PC-3 (cell line): Measurements from ENCODE around the gene FRMD5. TPM values are rescaled to one million over a fixed set of nuclear protein-coding genes. Genes with fewer than 3 reads are reported as not detected.

Experiments
- ATAC-seq: fragments of 200-7000 bp; cut with Tn5 transposase; 2 replicates; pipeline ENCODE4 v1.9.1; 2020; ENCODE audit warnings: mild to moderate bottlenecking, moderate library complexity
- BruUV-seq: library from RNA; stranded (reverse); fragments of 400-500 nt; replicated peaks from 2 replicates; lab custom pipeline; 2021; lab: Mats Ljungman, UMichigan
- CTCF ChIA-PET: fragments of 300-600 bp; sonication (Branson Sonifier 250); formaldehyde crosslinking; loops from one replicate; lab custom pipeline; 2022; ENCODE audit warnings: antibody characterized with exemption; lab: Charles Lee
- POLR2A ChIA-PET: fragments of 300-600 bp; sonication (Branson Sonifier 250); formaldehyde crosslinking; loops from one replicate; lab custom pipeline; 2022; ENCODE audit warnings: antibody characterized with exemption; ENCODE audit not compliant: unreplicated experiment; lab: Charles Lee
- DNase-seq: peaks from one replicate; pipeline ENCODE4 v3.0.0-alpha.2; 2015
- H2AFZ ChIP-seq: fragments of 300-600 bp; sonication (generic); 2 replicates; pipeline ENCODE4 v1.6.0; 2016; ENCODE audit warnings: antibody characterized with exemption, low read length
- H3F3A ChIP-seq: fragments of 300-600 bp; sonication (generic); one replicate; pipeline ENCODE4 v1.6.0; 2017; ENCODE audit warnings: antibody characterized with exemption, low read length, control low read depth, mild to moderate bottlenecking; ENCODE audit not compliant: unreplicated experiment
- H3K27ac ChIP-seq: fragments of 300-600 bp; sonication (generic); 2 replicates; pipeline ENCODE4 v1.5.1; 2016; ENCODE audit warnings: mild to moderate bottlenecking, low read length
- H3K27me3 ChIP-seq: fragments of 300-600 bp; sonication (generic); 2 replicates; pipeline ENCODE4 v1.6.1; 2016; ENCODE audit warnings: low read length, mixed read lengths
- H3K36me3 ChIP-seq: fragments of 300-600 bp; sonication (generic); 2 replicates; pipeline ENCODE4 v1.6.1; 2016; ENCODE audit warnings: low read depth, mixed run types, low read length, mixed read lengths
- H3K4me1 ChIP-seq: fragments of 300-600 bp; sonication (generic); 2 replicates; pipeline ENCODE4 v1.5.1; 2016; ENCODE audit warnings: low read length; ENCODE audit not compliant: insufficient read depth
- H3K4me2 ChIP-seq: fragments of 300-600 bp; sonication (generic); 2 replicates; pipeline ENCODE4 v1.6.0; 2016; ENCODE audit warnings: low read length
- H3K4me3 ChIP-seq: fragments of 300-600 bp; sonication (generic); 2 replicates; pipeline ENCODE4 v1.5.1; 2016; ENCODE audit warnings: mild to moderate bottlenecking, low read length, mixed read lengths
- H3K79me2 ChIP-seq: fragments of 300-600 bp; sonication (generic); 2 replicates; pipeline ENCODE4 v1.6.1; 2017; ENCODE audit warnings: low read length, mixed read lengths
- H3K9ac ChIP-seq: fragments of 300-600 bp; sonication (generic); 2 replicates; pipeline ENCODE4 v1.6.0; 2016; ENCODE audit warnings: mild to moderate bottlenecking, low read length
- H3K9me2 ChIP-seq: fragments of 300-600 bp; sonication (generic); replicated peaks from 2 replicates; pipeline ENCODE4 v1.6.1; 2016; ENCODE audit warnings: mixed run types, low read length, mixed read lengths
- H3K9me3 ChIP-seq: fragments of 300-600 bp; sonication (generic); 2 replicates; pipeline ENCODE4 v1.6.1; 2016; ENCODE audit warnings: low read length, mixed read lengths
- H4K20me1 ChIP-seq: fragments of 300-600 bp; sonication (generic); 2 replicates; pipeline ENCODE4 v1.6.1; 2016; ENCODE audit warnings: low read length, mixed read lengths
- EZH2 ChIP-seq: fragments of 300-600 bp; sonication (generic); IDR thresholded peaks from one replicate; pipeline ENCODE4 v1.6.1; 2017; ENCODE audit warnings: antibody characterized with exemption, mild to moderate bottlenecking, low read length; ENCODE audit not compliant: unreplicated experiment
- EZH2phosphoT487 ChIP-seq: fragments of 300-600 bp; sonication (generic); IDR thresholded peaks from 2 replicates; pipeline ENCODE4 v1.6.1; 2018; ENCODE audit warnings: mild to moderate bottlenecking, antibody characterized with exemption, low read length, borderline replicate concordance
- intact Hi-C: fragments of 100-400 bp; cut with micrococcal nuclease; formaldehyde crosslinking; loops from 2 replicates; pipeline ENCODE4 v1.9.0; 2023
- total RNA-seq: library from RNA; depleted of rRNA; stranded (reverse); fragments of >200 nt; gene quantifications from 2 replicates; pipeline ENCODE4 v1.2.3, GENCODE V29; 2014
- TF ChIP-seq, protein P1 (sequence below): fragments of 300-600 bp; sonication (generic); conservative IDR thresholded peaks from 2 replicates; pipeline ENCODE4 v1.5.1; 2017; ENCODE audit warnings: antibody characterized with exemption, low read depth, mild to moderate bottlenecking, low read length

The FRMD5 gene
- total RNA-seq, 1 experiment from 2014 or later, result 8.7 TPM

- Histone ChIP-seq H3K9me3 (no peaks in the 10 kb centered on the region), H3K4me2 (no peak overlapping the region), H3K4me1 (no peaks in the 10 kb centered on the region), H3K79me2 (no peaks in the 10 kb centered on the region), H3F3A (no peaks in the 10 kb centered on the region), H3K9me2 (no peaks in the 10 kb centered on the region), H3K36me3 (no peaks in the 10 kb centered on the region), H3K4me3 (no peak overlapping the region), H3K27ac (no peak overlapping the region), H4K20me1 (no peaks in the 10 kb centered on the region), H2AFZ (no peak overlapping the region), H3K27me3 (no peaks in the 10 kb centered on the region), H3K9ac (no peak overlapping the region)
- no peak for ATAC-seq
- no peak for DNase-seq
- ChIA-PET CTCF (no interaction called here), POLR2A (no interaction called here)
- BruUV-seq, result no TSS peak
- TF ChIP-seq EZH2phosphoT487 (no peak), EZH2 (no peak)
- TF ChIP-seq, protein P1, sequence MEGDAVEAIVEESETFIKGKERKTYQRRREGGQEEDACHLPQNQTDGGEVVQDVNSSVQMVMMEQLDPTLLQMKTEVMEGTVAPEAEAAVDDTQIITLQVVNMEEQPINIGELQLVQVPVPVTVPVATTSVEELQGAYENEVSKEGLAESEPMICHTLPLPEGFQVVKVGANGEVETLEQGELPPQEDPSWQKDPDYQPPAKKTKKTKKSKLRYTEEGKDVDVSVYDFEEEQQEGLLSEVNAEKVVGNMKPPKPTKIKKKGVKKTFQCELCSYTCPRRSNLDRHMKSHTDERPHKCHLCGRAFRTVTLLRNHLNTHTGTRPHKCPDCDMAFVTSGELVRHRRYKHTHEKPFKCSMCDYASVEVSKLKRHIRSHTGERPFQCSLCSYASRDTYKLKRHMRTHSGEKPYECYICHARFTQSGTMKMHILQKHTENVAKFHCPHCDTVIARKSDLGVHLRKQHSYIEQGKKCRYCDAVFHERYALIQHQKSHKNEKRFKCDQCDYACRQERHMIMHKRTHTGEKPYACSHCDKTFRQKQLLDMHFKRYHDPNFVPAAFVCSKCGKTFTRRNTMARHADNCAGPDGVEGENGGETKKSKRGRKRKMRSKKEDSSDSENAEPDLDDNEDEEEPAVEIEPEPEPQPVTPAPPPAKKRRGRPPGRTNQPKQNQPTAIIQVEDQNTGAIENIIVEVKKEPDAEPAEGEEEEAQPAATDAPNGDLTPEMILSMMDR, result no peak
- intact Hi-C loops, result no loop called here
These were observed 206.2 kb downstream of the FRMD5 start for GRCh38 chr15:43988900-43989299.

DNA sequence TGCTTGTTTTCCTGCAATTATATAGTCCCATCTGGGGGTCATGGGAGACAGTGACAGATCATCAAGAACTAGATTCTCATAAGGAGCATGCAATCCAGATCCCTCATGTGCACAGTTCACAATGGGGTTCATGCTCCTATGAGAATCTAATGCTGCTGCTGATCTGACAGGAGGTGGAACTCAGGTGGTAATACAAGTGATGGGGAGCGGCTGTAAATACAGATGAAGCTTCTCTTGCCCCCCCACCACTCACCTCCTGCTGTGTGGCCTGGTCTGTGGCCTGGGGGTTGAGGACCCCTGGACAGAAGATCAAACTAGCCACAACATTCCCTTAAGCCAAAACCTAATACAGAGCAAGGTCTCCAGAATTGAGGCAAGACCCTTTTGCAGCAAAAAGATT lies 207.1 kb downstream of the FRMD5 start:
- H3F3A ChIP-seq, result no peaks in the 10 kb centered on the region
- no TSS peak for BruUV-seq
- DNase-seq, result no peak
- TF ChIP-seq, protein P1, result no peak
- TF ChIP-seq EZH2 (no peak), EZH2phosphoT487 (no peak)
- H3K4me3 ChIP-seq, result no peak overlapping the region
- POLR2A ChIA-PET, result no interaction called here
- no peak for ATAC-seq
- intact Hi-C loops, result no loop called here
- no peaks in the 10 kb centered on the region for H3K4me1 ChIP-seq
- no peaks in the 10 kb centered on the region for H3K9me3 ChIP-seq
- CTCF ChIA-PET, result no interaction called here
- no peaks in the 10 kb centered on the region for H4K20me1 ChIP-seq
- no peak overlapping the region for H3K4me2 ChIP-seq
- no peak overlapping the region for H2AFZ ChIP-seq
- no peak overlapping the region for H3K27ac ChIP-seq
- no peaks in the 10 kb centered on the region for H3K36me3 ChIP-seq
- H3K9me2 ChIP-seq, result no peaks in the 10 kb centered on the region
- H3K27me3 ChIP-seq, result no peaks in the 10 kb centered on the region
- H3K79me2 ChIP-seq, result no peaks in the 10 kb centered on the region
- no peak overlapping the region for H3K9ac ChIP-seq

DNA sequence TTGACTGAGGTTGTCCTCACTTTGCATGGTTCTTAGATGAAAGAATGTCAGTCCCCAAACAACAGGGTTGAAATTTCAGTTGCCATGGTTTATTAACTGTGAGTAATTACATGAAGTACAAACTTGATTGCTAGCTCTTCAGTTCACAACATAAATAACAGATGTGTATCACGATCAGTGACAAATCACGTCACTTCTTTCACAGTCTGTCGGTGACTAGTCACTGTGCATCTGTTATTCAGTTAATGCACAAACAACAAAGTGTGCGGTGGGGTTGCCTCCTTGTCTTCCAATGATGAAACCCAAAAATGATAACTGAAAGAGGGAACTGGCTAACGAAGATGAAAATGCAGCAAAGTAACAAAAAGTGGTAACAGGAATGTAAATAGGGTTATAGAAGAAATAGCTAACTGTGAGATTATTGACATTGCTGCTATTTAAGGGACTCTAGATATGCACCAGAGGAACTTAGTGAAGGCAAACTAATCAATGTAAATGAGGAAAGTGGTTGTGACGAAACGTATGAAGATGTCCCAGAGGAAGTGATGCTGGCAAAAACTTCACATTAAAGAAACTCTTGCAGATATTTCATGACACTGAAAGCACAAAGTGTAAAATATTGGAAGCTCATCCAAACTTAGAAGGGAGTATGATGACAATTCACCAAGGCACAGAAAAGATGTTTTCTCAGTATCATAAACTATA lies 208.9 kb downstream of the FRMD5 start:
- no peak overlapping the region for H3K4me2 ChIP-seq
- ATAC-seq (no peak), DNase-seq (no peak)
- no peak overlapping the region for H3K4me3 ChIP-seq
- H2AFZ ChIP-seq, result no peak overlapping the region
- intact Hi-C loops, result no loop called here
- ChIA-PET POLR2A (no interaction called here), CTCF (no interaction called here)
- H3K9me2 ChIP-seq, result no peaks in the 10 kb centered on the region
- TF ChIP-seq EZH2, result no peak
- TF ChIP-seq EZH2phosphoT487, result no peak
- TF ChIP-seq, protein P1, result no peak
- H3K79me2 ChIP-seq, result no peaks in the 10 kb centered on the region
- no peaks in the 10 kb centered on the region for H3K4me1 ChIP-seq
- H3K9ac ChIP-seq, result no peak overlapping the region
- H3K27me3 ChIP-seq, result no peaks in the 10 kb centered on the region
- no peaks in the 10 kb centered on the region for H3K36me3 ChIP-seq
- no peaks in the 10 kb centered on the region for H3F3A ChIP-seq
- BruUV-seq, result no TSS peak
- no peaks in the 10 kb centered on the region for H4K20me1 ChIP-seq
- no peaks in the 10 kb centered on the region for H3K9me3 ChIP-seq
- H3K27ac ChIP-seq, result no peak overlapping the region
